GM19193 (cell line): Measurements from ENCODE around the gene TGFBRAP1.

Source experiments
- POLR2A ChIP-seq: IDR thresholded peaks from 4 replicates; pipeline ENCODE4 v1.6.1; 2011; ENCODE audit not compliant: insufficient read depth, insufficient read length; ENCODE audit errors: extremely low read depth

Gene TGFBRAP1

DNA sequence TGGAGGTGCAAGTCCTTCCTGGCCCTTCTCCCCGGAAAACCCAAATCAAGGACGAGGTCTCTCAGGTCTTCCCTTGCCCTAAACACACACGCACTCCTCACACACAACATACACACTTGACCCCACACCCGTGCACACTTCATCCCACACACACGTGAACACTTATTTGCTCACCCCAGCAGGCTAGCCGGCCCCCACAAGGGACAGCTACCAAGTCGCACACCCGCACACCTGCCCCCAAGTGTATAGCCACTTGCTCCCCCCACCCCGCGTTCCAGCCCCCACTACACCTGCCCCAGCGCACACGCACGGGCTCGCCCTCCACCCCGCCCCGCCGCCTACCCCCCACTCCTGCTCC, 359 bp downstream of the TGFBRAP1 start:
- no peak for TF ChIP-seq POLR2A

DNA sequence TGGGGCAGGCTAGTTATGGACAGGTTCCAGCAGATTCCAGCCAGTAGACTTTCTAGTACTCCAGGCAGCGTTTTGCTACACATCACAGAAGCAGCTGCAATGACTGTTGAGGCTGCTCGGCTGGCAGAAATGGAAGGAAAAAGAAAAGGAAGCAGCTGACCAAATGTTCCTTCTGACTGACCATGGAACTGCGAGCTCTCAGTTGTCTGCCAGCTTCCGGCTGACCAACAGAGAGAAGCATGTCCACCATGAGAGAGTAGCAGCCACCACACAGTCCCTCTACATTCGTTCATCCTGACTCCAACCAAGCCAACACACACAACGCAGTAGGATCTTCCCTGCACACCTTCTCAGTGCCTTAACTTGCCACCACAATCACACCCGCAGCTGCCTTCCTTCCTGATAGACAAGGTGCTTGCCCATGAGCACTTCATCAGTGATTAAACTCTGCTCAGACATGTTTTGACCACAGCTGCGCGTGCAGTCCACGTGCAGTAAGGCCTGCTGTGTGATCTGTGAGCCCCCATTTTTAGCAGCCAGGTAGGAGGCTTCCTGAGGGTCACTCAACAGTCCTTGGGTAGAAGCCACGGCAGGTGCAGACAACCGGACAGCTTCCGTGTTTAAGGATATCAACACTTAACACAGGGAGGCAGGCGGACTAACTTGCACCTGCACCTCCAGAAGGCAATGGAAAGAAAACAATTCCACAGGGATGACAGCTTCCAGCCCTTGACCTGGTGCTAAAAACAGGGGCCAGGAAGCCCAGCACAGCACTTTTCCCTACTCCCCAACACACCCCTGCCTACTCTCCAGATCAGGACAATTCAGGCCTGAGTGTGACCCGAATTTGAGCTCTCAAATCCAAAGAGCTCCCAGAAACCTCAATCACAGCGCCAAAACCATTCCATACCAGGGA, 996 bp downstream of the TGFBRAP1 start:
- no peak for TF ChIP-seq POLR2A

DNA sequence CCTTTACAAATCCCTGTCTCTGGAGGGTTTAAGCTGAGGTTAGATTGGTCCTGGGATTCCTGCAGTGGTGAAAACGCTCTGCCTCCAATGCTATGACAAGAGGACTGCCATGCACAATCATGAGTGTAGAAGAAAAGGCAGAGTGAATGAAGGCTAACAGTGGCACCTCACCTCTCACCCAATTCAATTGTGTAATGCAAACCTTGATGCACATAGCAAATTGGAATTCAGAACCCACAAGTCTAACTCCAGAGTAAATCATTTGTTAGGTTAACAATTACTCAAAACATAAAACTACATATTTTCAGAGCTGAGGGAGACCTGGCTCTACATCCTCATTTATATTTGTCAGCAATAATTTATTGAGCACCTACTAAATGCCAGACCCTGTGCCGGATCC, 1.8 kb downstream of the TGFBRAP1 start:
- no peak for TF ChIP-seq POLR2A

DNA sequence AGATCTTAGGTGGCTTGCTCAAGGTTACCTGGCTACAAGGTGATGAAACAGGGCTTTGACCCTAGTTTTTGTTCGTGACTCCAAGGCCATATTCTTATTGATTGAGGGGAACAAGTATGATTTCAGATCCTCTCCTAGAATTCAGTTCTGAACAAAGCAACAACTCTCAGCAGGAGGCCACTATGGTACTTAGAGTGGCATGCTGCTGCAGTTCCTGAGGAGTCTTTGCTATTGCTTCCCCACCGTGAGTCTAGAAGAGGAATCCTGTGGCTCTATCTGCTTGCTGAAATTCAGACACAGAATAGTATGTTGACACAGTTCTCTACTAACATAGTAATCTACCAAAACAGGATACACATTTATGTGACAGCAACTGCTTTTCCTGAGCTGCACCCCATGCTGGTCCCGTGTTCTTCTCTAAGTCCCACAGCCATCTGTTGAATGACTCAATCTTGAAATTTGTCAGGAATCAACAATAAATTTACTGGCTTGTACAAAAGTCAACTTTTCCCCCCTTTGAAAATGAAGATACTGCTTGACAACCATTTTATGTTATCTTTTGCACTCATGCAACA, 4.1 kb downstream of the TGFBRAP1 start:
- no peak for TF ChIP-seq POLR2A

DNA sequence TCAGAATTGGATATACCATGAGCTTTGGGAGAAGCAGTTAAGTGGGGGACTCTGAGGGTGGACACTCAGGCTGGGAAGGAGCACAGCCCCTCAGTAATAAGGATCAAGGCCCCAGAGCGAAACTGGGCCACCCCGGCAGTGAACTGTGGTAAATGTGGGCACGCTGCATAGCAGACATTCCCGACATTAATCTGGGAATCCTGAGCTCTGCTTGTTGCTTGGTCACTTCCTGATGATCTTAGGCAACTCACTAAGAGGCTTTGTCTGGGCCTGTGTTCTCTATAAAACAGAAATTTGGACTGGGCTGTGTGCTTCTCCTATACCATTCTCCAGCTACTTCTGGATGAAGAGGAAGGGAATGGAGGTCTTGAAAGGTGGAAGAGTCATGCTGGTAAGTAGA, 4.8 kb downstream of the TGFBRAP1 start:
- no peak for TF ChIP-seq POLR2A

DNA sequence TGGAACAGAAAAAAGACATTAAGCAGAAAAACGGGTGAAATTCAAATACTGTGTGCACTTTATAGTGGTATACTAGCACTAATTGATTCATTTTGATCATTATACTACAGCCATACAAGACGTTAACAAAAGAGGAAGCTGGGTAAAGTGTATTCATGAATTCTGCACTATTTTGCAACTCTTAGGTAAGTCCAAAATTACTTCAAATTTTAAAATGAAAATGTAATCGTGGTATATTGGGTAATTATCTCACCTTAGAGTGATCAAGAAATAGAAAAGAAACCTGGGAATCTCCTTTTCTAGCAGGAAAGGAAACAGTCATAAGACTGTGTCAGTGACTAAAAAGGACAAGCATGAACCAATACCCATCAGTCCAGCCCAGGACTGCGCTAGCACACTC, 5.4 kb downstream of the TGFBRAP1 start:
- TF ChIP-seq POLR2A = no peak

DNA sequence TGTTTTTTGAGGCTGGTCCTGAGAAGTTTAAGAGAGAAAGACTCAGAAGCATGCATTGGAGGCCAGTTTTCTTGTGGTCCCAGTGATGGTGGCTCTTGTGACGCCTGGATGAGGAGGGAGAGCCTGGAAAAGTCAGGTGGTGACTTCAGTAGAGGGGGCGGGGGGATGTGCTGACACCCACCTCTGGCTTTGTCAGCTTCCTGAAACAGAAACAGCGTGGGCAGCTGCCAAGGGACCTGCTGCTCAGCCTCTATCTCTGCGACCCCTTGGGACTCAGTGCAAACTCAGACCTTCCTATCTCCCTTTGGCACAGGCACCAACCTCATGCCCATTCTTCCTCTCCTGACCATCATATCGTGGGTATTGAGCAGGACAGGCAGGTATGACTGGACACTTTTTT, 6.4 kb downstream of the TGFBRAP1 start:
- no peak for TF ChIP-seq POLR2A

DNA sequence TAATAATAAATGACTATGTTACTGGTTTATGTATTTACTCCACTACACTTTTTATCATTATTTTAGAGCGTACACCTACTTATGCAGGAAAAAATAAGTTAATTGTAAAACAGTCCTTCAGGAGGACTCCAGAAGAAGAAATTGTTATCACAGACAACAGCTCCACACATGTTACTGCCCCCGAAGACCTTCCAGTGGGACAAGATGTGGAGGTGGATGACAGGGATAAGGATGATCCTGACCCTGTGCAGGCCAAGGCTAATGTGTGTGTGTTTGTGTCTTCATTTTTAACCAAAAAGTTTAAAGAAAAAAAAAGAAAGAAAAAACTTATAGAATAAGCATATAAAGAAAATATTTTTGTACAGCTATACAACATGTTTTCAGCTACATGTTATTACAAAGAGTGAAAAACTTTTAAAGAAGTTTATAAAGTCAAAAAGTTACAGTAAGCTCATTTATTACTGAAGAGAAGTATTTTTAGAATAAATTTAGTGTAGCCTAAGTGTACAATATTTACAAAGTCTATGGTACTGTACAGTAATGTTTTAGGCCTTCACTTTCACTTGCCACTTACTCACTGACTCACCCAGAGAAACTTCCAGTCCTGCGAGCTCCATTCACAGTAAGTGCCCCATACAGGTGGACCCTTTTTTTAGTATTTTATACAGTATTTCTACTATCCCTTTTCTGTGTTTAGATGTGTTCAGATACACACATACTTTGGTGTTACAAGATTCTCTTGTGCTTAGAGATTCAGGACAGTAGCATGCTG, 7.5 kb downstream of the TGFBRAP1 start:
- no peak for TF ChIP-seq POLR2A

DNA sequence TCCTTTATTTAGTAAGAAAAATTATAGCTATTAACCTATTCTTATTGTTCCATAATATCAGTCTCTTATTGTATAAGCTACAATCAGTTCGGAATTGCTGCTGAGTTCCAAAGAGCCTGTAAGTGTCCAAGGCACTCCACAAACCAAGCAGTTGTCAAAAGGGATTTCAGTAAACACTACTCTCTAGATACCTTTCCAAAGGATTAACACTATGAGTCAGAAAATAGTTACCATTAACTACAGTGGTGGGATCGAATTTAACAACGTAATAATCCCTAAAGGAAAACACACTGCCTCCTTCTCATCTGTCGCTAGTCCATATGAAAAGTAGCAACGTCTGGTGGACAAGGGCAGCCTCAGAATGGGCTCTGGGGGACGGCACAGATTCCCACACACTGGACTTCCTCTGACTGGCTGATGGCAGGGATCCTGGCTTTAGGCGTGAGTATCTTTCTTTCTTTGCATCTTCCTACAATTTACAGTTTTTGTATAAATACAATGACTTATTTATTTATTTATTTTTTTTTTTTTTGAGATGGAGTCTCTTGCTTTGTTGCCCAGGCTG, 8.8 kb downstream of the TGFBRAP1 start:
- no peak for TF ChIP-seq POLR2A

DNA sequence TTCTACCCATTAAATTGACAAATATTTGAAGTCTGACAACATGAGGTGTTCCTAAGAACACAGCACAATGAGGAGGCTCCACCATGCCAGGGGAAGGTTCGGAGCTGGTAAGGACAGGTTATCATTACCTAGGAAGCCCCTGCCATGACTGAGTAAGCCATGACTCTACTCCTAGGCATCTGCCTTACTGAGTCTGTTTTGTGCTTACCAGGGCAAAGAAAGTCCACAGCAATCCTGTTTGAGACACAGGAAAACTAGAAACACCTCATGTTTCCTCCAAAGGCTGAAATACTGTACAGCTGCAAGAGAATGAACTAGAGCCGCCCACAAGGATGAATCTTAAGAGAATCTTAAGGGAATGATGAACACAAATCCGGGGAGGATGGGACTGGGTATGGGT, 11.6 kb downstream of the TGFBRAP1 start:
- TF ChIP-seq POLR2A = no peak

DNA sequence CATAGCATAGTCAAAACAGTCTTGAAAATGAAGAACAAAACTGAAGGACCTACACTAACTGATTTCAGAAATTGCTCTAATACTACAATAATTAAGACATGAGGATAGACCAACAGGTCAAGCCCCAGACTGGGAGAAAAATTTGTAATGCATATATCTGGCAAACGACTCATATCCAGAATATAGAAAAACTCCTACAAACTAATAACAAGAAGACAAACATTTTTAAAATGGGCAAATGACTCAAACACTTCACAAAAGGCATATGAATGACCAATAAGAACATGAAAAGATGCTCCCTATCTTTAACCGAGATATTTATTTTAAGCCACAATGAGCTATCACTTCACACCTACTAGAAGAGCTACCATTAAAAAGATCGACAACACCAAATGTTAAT, 14.2 kb downstream of the TGFBRAP1 start:
- no peak for TF ChIP-seq POLR2A

DNA sequence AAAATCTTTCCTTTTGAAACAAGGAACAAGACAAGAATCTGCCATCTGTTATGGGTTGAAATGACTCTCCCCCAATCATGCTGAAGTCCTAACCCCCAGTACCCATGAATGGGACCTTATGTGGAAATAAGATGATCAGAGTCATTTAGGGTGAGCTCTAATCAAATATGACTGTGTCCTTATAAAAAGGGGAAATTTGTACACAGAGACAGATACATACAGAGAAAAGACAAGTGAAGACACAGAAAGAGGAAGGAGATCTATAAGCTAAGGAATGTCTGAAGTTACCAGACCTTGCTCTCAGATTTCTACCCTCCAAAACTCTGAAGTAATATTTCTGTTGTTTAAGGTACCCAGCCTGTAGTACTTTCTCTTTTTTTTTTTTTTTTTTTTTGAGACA, 15.7 kb downstream of the TGFBRAP1 start:
- no peak for TF ChIP-seq POLR2A

DNA sequence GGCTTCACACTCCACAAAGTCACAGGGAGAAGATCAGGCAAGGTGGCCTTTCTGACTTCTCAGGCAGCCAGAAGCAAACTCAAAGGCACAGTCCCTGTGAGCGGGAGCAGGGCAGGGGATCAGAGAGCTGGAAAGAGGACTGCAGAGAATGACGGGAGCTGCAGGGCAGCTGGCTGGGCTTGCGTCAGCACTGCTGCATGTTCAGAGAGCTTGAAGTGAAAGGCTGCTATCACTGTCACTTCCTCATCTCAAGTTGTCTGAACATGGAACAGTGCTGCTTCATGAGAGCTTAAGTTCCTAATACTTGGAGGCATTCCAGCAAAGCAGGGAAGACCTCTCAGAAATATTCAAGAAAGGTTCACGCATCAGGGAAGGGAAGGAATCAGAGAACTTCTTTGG, 20.4 kb downstream of the TGFBRAP1 start:
- TF ChIP-seq POLR2A = no peak

DNA sequence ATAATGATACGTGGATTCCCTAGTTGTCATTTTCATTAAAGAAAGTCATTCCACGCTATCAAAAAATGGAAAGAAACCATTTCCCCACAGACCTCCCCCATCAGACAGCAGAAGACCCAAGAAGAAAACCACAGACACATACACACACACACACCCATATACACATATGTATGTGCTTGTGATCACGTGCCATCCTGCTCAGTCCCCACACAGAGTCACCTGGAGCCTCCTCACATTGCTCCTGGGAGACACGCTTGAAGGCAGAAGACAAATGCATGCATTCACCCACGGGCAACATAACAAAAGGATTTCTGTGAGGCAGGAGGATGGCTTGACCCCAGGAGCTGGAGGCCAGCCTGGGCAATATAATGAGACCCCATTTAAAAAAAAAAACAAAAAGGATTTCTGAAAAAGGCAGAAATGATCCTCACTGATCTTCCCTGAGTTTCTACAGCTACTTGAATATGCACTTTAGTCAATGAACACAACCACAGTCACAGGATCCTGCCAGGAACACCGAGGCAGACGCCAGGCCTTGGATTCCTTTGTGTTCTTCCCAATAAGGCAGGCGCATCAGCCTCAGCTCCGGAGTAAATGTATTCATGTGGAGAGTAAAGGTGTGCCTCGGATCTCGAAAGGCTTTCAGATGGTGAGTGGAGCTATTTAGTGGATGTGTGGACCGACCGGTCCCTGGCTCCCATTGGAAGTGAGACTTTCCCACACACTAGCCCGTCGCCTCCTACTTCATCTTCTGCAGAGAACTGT, 21.0 kb downstream of the TGFBRAP1 start:
- no peak for TF ChIP-seq POLR2A

DNA sequence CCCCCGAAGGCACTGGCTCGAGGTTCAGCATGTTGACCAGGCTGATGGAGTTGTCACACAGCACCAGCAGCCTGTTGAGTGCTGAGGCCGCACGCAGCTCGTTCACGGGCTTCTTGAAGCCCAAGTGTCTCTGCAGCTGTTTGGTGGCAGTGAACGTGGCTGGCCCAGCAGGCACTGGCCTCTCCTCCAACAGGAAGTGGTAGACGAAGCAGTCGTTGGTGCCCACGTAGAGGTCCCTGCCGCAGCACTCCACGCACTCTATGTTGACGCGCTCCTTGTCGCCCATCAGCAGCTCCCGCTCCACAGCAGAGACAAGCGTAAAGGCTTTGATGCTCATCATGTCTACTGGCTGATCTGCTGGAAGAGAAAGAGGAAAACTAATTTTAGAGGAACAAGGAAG, 21.6 kb downstream of the TGFBRAP1 start:
- no peak for TF ChIP-seq POLR2A

DNA sequence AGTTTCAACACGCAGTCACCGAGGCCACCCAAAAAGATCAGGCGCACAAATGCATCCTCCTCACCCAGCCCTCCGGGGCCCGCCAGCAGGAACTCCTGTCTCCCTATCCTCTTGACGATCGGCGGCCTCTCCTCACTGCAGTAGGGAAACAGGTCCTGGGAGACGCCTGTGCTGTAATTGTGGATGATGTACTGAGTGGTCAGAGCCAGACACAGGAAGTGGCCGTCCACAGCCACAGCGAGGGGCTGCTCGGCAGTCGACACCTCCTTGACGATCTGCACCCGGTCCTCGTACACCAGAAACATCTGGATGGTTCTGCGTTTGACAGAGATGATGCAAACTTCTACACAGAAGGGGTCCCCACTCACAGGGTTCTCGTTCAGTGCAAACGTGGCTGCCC, 22.0 kb downstream of the TGFBRAP1 start:
- no peak for TF ChIP-seq POLR2A

DNA sequence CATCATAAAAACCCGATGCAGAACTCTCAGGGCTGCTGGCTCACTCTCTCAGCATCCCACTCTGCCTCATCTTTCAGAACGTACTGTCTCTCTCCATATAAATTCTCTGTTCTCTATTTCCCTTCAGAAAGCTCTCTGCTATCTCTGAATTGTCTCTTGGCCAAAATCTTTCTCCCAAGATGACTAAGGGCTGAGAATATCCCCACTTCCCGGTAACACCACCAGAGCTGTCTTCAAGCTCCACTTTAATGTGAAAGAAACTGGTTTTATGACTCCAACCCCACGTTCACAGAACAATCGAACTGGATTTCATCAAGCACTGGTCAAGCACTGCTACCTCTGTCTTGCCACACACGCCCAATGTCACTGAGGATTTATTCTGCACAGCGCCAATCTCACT, 22.4 kb downstream of the TGFBRAP1 start:
- TF ChIP-seq POLR2A = no peak
